GM12878 (cell line): Measurements from ENCODE around the gene BLOC1S6. TPM values are rescaled to one million over a fixed set of nuclear protein-coding genes. Genes with fewer than 3 reads are reported as not detected.

Experiments used
- ATAC-seq: fragments of 200-7000 bp; cut with Tn5 transposase; 3 replicates; pipeline ENCODE4 v1.9.1; 2020; ENCODE audit warnings: mild to moderate bottlenecking, moderate library complexity
- BruUV-seq: library from RNA; stranded (reverse); fragments of 400-500 nt; replicated peaks from 2 replicates; lab custom pipeline; 2021; lab: Mats Ljungman, UMichigan
- CTCF ChIA-PET: fragments of 300-600 bp; sonication (Branson Sonifier 250); formaldehyde crosslinking; extraction: SDS; loops from one replicate; lab custom pipeline; 2021; ENCODE audit warnings: inconsistent platforms; lab: Yijun Ruan, JAX
- POLR2A ChIA-PET: fragments of 350-600 bp; formaldehyde crosslinking; extraction: SDS; loops from one replicate; lab custom pipeline; 2021; ENCODE audit warnings: inconsistent platforms; lab: Charles Lee
- RAD21 ChIA-PET: fragments of 300-600 bp; sonication (Branson Sonifier 250); formaldehyde crosslinking; loops from one replicate; lab custom pipeline; 2023; ENCODE audit warnings: antibody characterized with exemption; ENCODE audit not compliant: unreplicated experiment; lab: Charles Lee
- SMC1A ChIA-PET: fragments of 300-600 bp; sonication (Branson Sonifier 250); formaldehyde crosslinking; loops from one replicate; lab custom pipeline; 2023; ENCODE audit not compliant: unreplicated experiment, uncharacterized antibody; lab: Charles Lee
- DNase-seq: peaks from one replicate; pipeline ENCODE4 v3.0.0-alpha.2; 2011; ENCODE audit warnings: low read depth, low spot score
- FAIRE-seq: peaks from 3 replicates; lab custom pipeline; 2011; peaks lifted over from hg19 to GRCh38; lab: Jason Lieb, UNC
- H2AFZ ChIP-seq: 2 replicates; pipeline ENCODE4 v1.6.0; 2011; ENCODE audit warnings: low read depth, low read length, control low read depth; ENCODE audit not compliant: control insufficient read depth
- H3K27ac ChIP-seq: 2 replicates; pipeline ENCODE4 v1.5.1; 2011; ENCODE audit warnings: control low read depth; ENCODE audit not compliant: control insufficient read depth, insufficient read depth
- H3K27me3 ChIP-seq, 2 experiments: replicated peaks in 1 of 2; 2 replicates each; pipeline versions ENCODE4 v1.6.0 to v1.6.1; 2011; ENCODE audit warnings: low read length in 1 of 2; ENCODE audit not compliant: control insufficient read depth in 2 of 2, insufficient read depth in 2 of 2
- H3K36me3 ChIP-seq, 2 experiments: 2 replicates each; pipeline ENCODE4 v1.5.1; 2011; ENCODE audit warnings: low read length in 1 of 2; ENCODE audit not compliant: control insufficient read depth in 2 of 2, insufficient read depth in 2 of 2
- H3K4me1 ChIP-seq: 2 replicates; pipeline ENCODE4 v1.6.1; 2011; ENCODE audit warnings: mild to moderate bottlenecking, low read length, moderate library complexity, mixed read lengths; ENCODE audit not compliant: control insufficient read depth, insufficient read depth
- H3K4me2 ChIP-seq: 2 replicates; pipeline ENCODE4 v1.6.0; 2011; ENCODE audit warnings: control low read depth; ENCODE audit not compliant: control insufficient read depth, insufficient read depth
- H3K4me3 ChIP-seq: fragments of 200-600 bp; sonication (generic); 2 replicates; pipeline ENCODE4 v1.5.1; 2016
- H3K79me2 ChIP-seq: 2 replicates; pipeline ENCODE4 v1.6.0; 2011; ENCODE audit warnings: low read length; ENCODE audit not compliant: control insufficient read depth, insufficient read depth
- H3K9ac ChIP-seq: 2 replicates; pipeline ENCODE4 v1.8.0; 2011; ENCODE audit warnings: low read length, control low read depth, mixed read lengths; ENCODE audit not compliant: control insufficient read depth, insufficient read depth
- H3K9me3 ChIP-seq: replicated peaks from 3 replicates; pipeline ENCODE4 v1.5.1; 2011; ENCODE audit warnings: mild to moderate bottlenecking, low read length; ENCODE audit not compliant: control insufficient read depth, insufficient read depth
- H4K20me1 ChIP-seq: 2 replicates; pipeline ENCODE4 v1.6.0; 2011; ENCODE audit not compliant: control insufficient read depth, insufficient read depth
- ATF3 ChIP-seq: IDR thresholded peaks from 2 replicates; pipeline ENCODE4 v1.6.1; 2011; ENCODE audit warnings: low read depth, mild to moderate bottlenecking, low read length, moderate library complexity, borderline replicate concordance; ENCODE audit errors: extremely low read depth
- CBX3 ChIP-seq: fragments of 200-600 bp; sonication (generic); IDR thresholded peaks from 2 replicates; pipeline ENCODE4 v1.6.1; 2016; ENCODE audit warnings: low read depth, borderline replicate concordance
- FOS ChIP-seq: IDR thresholded peaks from 3 replicates; pipeline ENCODE4 v1.6.1; 2011; ENCODE audit warnings: borderline replicate concordance; ENCODE audit not compliant: insufficient read length; ENCODE audit errors: extremely low read depth
- GATAD2B ChIP-seq: fragments of 450-650 bp; conservative IDR thresholded peaks from 2 replicates; pipeline ENCODE4 v1.6.1; 2017; ENCODE audit warnings: low read depth, mild to moderate bottlenecking, moderate library complexity
- MYC ChIP-seq: IDR thresholded peaks from 2 replicates; pipeline ENCODE4 v1.6.1; 2011; ENCODE audit warnings: mild to moderate bottlenecking, low read length, moderate library complexity, inconsistent platforms; ENCODE audit not compliant: insufficient read depth, insufficient replicate concordance, insufficient read length, severe bottlenecking
- NBN ChIP-seq: fragments of 450-650 bp; IDR thresholded peaks from 2 replicates; pipeline ENCODE4 v1.6.1; 2016
- PAX5 ChIP-seq: IDR thresholded peaks from 2 replicates; pipeline ENCODE4 v1.6.1; 2011; ENCODE audit warnings: low read depth, low read length, borderline replicate concordance
- POU2F2 ChIP-seq: IDR thresholded peaks from 3 replicates; pipeline ENCODE4 v1.6.1; 2011; ENCODE audit warnings: low read depth, mild to moderate bottlenecking, low read length, borderline replicate concordance
- RAD21 ChIP-seq: IDR thresholded peaks from 2 replicates; pipeline ENCODE4 v1.6.1; 2011; ENCODE audit warnings: mild to moderate bottlenecking, low read depth, low read length, moderate library complexity; ENCODE audit not compliant: insufficient read depth
- SIN3A ChIP-seq: IDR thresholded peaks from 2 replicates; pipeline ENCODE4 v1.6.1; 2012; ENCODE audit warnings: low read depth, low read length, improper control_type of control experiment
- SIX5 ChIP-seq: IDR thresholded peaks from 2 replicates; pipeline ENCODE4 v1.6.1; 2011; ENCODE audit warnings: mild to moderate bottlenecking, low read depth, low read length, moderate library complexity; ENCODE audit not compliant: severe bottlenecking
- SMAD1 ChIP-seq: fragments of 450-650 bp; IDR thresholded peaks from 2 replicates; pipeline ENCODE4 v1.6.1; 2018; ENCODE audit warnings: mild to moderate bottlenecking, low read depth; ENCODE audit not compliant: partially characterized antibody
- STAT1 ChIP-seq: fragments of 450-650 bp; conservative IDR thresholded peaks from 2 replicates; pipeline ENCODE4 v1.6.1; 2014; ENCODE audit warnings: antibody characterized with exemption, mild to moderate bottlenecking
- TCF12 ChIP-seq: IDR thresholded peaks from 2 replicates; pipeline ENCODE4 v1.6.1; 2011; ENCODE audit warnings: low read depth, mild to moderate bottlenecking, low read length
- USF2 ChIP-seq: IDR thresholded peaks from 2 replicates; pipeline ENCODE4 v1.6.1; 2011; ENCODE audit warnings: low read depth, low read length, improper control_type of control experiment, borderline replicate concordance
- WRNIP1 ChIP-seq: IDR thresholded peaks from 2 replicates; pipeline ENCODE4 v1.6.1; 2011; ENCODE audit warnings: low read depth, low read length, improper control_type of control experiment, borderline replicate concordance
- YY1 ChIP-seq: IDR thresholded peaks from 2 replicates; pipeline ENCODE4 v1.6.1; 2011; ENCODE audit warnings: low read depth, mild to moderate bottlenecking, low read length
- WGBS: methylation state at CpG from one replicate; pipeline ENCODE4 v1.1.6; 2016; ENCODE audit warnings: low lambda C conversion rate; ENCODE audit not compliant: insufficient replicate concordance, insufficient coverage; ENCODE audit errors: missing lambda C conversion rate; 5-methylcytosine and 5-hydroxymethylcytosine counted together
- in situ Hi-C: fragments of 300-500 bp; cut with MboI; formaldehyde crosslinking; loops from 9 replicates; pipeline ENCODE4 v1.14.3; 2018; ENCODE audit warnings: mixed read lengths
- intact Hi-C: fragments of 100-400 bp; cut with micrococcal nuclease; formaldehyde crosslinking; loops from one replicate; pipeline ENCODE4 v1.14.2; 2022; ENCODE audit not compliant: unreplicated experiment
- polyA plus RNA-seq, 11 experiments: library from polyadenylated mRNA; depleted of rRNA in 4 of 11; unstranded in 6 of 11; stranded (reverse) in 5 of 11; fragments of >200 nt; fragmentation: Nextera tagmentation in 4 of 11; fragmentation: Illumina TruSeq in 1 of 11; extraction: Ambion mirVana in 4 of 11; extraction: Trizol in 1 of 11; gene quantifications; 1 replicate in 1 of 11; 2 replicates in 10 of 11; pipeline versions ENCODE4 v1.2.1 to v1.2.3, GENCODE V29; 2011 to 2016; ENCODE audit warnings: inconsistent platforms in 2 of 11, missing spikeins in 2 of 11, low read depth in 1 of 11
- total RNA-seq, 4 experiments: library from RNA; depleted of rRNA in 3 of 4; stranded (reverse); fragments of >200 nt in 3 of 4; fragmentation: Illumina TruSeq in 1 of 4; extraction: Trizol in 1 of 4; gene quantifications; 2 replicates each; pipeline versions ENCODE4 v1.2.1 to v1.2.3, GENCODE V29; 2013 to 2021

BLOC1S6 gene
- total and polyA plus RNA-seq, 10 of the 15 experiments (the other 5 are each of a cell fraction or from before 2014, with no cell fraction given): 13.5 to 48.8 (median 32.7) TPM

- intact Hi-C loops (no loop called here), in situ Hi-C loops (no loop called here)
- ChIA-PET RAD21 (no interaction called here), CTCF (no interaction called here), POLR2A (no interaction called here), SMC1A (interaction anchor here (1.0 kb wide), 1 partner anchor 50 kb away, joined by 4 read pairs; no protein-coding TSS in a partner anchor)
- Histone ChIP-seq H3K9ac (no peak overlapping the region), H2AFZ (no peak overlapping the region), H3K27me3 (no peaks in the 10 kb centered on the region), H4K20me1 (no peaks in the 10 kb centered on the region), H3K79me2 (no peaks in the 10 kb centered on the region), H3K9me3 (no peaks in the 10 kb centered on the region), H3K4me1 (no peaks in the 10 kb centered on the region), H3K36me3 (no peaks in the 10 kb centered on the region), H3K4me2 (no peak overlapping the region), H3K27ac (no peak overlapping the region), H3K4me3 (no peak overlapping the region)
- no peak for DNase-seq
- no peak for FAIRE-seq
- TF ChIP-seq GATAD2B (no peak), FOS (no peak), NBN (no peak)
- 45% methylated on average over 7 of the region's 7 CpGs for WGBS
- no peak for ATAC-seq
- BruUV-seq: no TSS peak
Measured at GRCh38 chr15:45546789-45547188, 40.4 kb upstream of the BLOC1S6 start.

GRCh38 chr15:45548753-45549520, 38.2 kb upstream of the BLOC1S6 start:
- Histone ChIP-seq H3K4me1 (no peaks in the 10 kb centered on the region), H3K9me3 (no peaks in the 10 kb centered on the region), H3K27me3 (no peaks in the 10 kb centered on the region), H3K9ac (no peak overlapping the region), H3K79me2 (no peaks in the 10 kb centered on the region), H3K36me3 (no peaks in the 10 kb centered on the region), H3K4me2 (no peak overlapping the region), H2AFZ (no peak overlapping the region), H3K27ac (no peak overlapping the region), H3K4me3 (no peak overlapping the region), H4K20me1 (no peaks in the 10 kb centered on the region)
- in situ Hi-C loops (no loop called here), intact Hi-C loops (no loop called here)
- no peak for DNase-seq
- ChIA-PET POLR2A (no interaction called here), RAD21 (no interaction called here), CTCF (interaction anchor here (0.8 to 1.3 kb wide), 3 partner anchors 30 to 67 kb away, joined by 3 read pairs; no protein-coding TSS in a partner anchor), SMC1A (no interaction called here)
- no peak for ATAC-seq
- no peak for FAIRE-seq
- 70% methylated on average over 17 of the region's 17 CpGs for WGBS
- BruUV-seq: no TSS peak
- TF ChIP-seq SMAD1 (no peak), TCF12 (no peak), CBX3 (no peak), SIX5 (no peak), STAT1 (no peak), MYC (no peak), WRNIP1 (no peak), PAX5 (no peak), YY1 (no peak), USF2 (no peak), POU2F2 (no peak), RAD21 (no peak), SIN3A (no peak), ATF3 (no peak)
